ENCODE measurements around the gene ANKK1.

The ANKK1 gene

GRCh38 chr11:113409526-113409925 is 21.9 kb downstream of the ANKK1 start:
- no peak for DNase-seq
- H3K27ac ChIP-seq, result no peak overlapping the region
- no peaks in the 10 kb centered on the region for H3K4me1 ChIP-seq
- no peak for TF ChIP-seq CTCF (IDR thresholded peaks at IDR 0.05)
- no peak overlapping the region for H3K4me3 ChIP-seq
- no peaks in the 10 kb centered on the region for H3K36me3 ChIP-seq
- H3K27me3 ChIP-seq, result no peaks in the 10 kb centered on the region
- H3K9me3 ChIP-seq, result no peaks in the 10 kb centered on the region
- intact Hi-C loops (cut with DNase I; ENCODE audit: low total_unique reads), result no loop called here

DNA sequence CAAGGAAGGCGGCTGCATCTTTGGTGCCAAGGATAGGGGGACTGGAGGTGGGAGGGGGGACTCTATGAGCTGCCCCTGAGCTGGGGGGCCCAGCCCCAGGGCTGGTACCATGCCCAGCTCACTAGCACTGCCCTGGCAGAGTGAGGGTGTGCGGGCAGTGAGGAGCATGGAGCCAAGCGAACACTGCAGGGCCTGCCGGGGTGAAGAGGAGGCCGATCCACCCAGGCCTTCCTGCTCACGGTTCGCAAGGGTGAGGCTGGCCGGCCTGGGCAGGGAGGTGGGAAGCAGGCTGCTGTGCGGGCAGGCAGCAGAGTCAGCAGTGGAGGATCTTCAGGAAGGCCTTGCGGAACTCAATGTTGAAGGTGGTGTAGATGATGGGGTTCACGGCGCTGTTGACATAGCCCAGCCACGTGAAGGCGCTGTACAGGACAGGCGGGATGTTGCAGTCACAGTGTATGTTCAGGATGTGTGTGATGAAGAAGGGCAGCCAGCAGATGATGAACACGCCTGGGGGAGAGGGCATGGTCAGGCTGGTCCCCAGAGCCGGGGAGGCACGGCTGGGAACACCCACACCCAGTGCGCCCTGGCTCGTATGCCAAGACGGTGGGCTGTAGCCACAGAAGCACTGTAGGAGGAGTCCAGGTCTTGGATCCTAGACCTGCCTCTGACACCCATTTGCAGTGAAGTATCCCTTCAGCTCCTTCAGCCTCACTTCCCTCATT is 23.0 kb downstream of the ANKK1 start:
- no peak for TF ChIP-seq CTCF (IDR thresholded peaks at IDR 0.05)
- Histone ChIP-seq H3K27ac (no peak overlapping the region), H3K36me3 (no peaks in the 10 kb centered on the region), H3K27me3 (no peaks in the 10 kb centered on the region), H3K9me3 (no peaks in the 10 kb centered on the region), H3K4me3 (no peak overlapping the region), H3K4me1 (no peaks in the 10 kb centered on the region)
- DNase-seq, result no peak
- intact Hi-C loops (cut with DNase I; ENCODE audit: low total_unique reads), result no loop called here

- no peaks in the 10 kb centered on the region for H3K9me3 ChIP-seq
- TF ChIP-seq CTCF (IDR thresholded peaks at IDR 0.05), result no peak
- H3K4me1 ChIP-seq, result no peaks in the 10 kb centered on the region
- DNase-seq, result no peak
- H3K36me3 ChIP-seq, result no peaks in the 10 kb centered on the region
- intact Hi-C loops (cut with DNase I; ENCODE audit: low total_unique reads), result no loop called here
- no peak overlapping the region for H3K27ac ChIP-seq
- H3K4me3 ChIP-seq, result no peak overlapping the region
- H3K27me3 ChIP-seq, result no peaks in the 10 kb centered on the region
Measured at GRCh38 chr11:113411536-113411935, 24.0 kb downstream of the ANKK1 start.

- no peak overlapping the region for H3K27ac ChIP-seq
- DNase-seq, result no peak
Measured at GRCh38 chr11:113412675-113413074, 25.1 kb downstream of the ANKK1 start.

DNA sequence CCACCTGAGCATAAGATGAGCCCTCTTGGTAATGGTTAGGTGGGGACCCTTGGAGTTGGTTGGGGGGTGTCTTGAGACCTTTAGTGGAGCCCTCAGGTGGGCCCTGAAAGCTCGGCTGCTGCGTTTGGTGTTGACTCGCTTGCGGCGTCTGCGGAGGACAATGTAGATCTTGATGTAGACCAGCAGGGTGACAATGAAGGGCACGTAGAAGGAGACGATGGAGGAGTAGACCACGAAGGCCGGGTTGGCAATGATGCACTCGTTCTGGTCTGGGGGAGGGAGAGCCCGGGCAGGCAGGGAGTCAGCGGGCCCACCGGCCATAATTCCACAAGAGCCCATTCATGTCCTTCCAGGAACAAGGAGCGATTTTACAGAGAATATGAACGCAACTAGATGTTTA is 27.8 kb downstream of the ANKK1 start:
- H3K27me3 ChIP-seq, result no peaks in the 10 kb centered on the region
- intact Hi-C loops (cut with DNase I; ENCODE audit: low total_unique reads), result no loop called here
- no peak for DNase-seq
- no peak overlapping the region for H3K27ac ChIP-seq
- TF ChIP-seq CTCF (IDR thresholded peaks at IDR 0.05), result no peak
- H3K4me3 ChIP-seq, result no peak overlapping the region
- H3K36me3 ChIP-seq, result no peaks in the 10 kb centered on the region
- H3K9me3 ChIP-seq, result no peaks in the 10 kb centered on the region
- no peaks in the 10 kb centered on the region for H3K4me1 ChIP-seq

More at GRCh38 chr11:113412675-113413074, 25.1 kb downstream of the ANKK1 start:
- Histone ChIP-seq H3K9me3 (no peaks in the 10 kb centered on the region), H3K27me3 (no peaks in the 10 kb centered on the region), H3K4me3 (no peak overlapping the region), H3K36me3 (no peaks in the 10 kb centered on the region), H3K4me1 (no peaks in the 10 kb centered on the region)
- intact Hi-C loops (cut with DNase I; ENCODE audit: low total_unique reads), result no loop called here
- no peak for TF ChIP-seq CTCF (IDR thresholded peaks at IDR 0.05)

- intact Hi-C loops (cut with DNase I; ENCODE audit: low total_unique reads), result no loop called here
- TF ChIP-seq CTCF (IDR thresholded peaks at IDR 0.05), result no peak
- H3K9me3 ChIP-seq, result no peaks in the 10 kb centered on the region
Measured at GRCh38 chr11:113417428-113417827, 29.8 kb downstream of the ANKK1 start.

More at GRCh38 chr11:113417428-113417827, 29.8 kb downstream of the ANKK1 start:
- Histone ChIP-seq H3K4me3 (no peak overlapping the region), H3K27me3 (peaks cover 0 to 3% of the 10 kb centered on the region in 2 donors), H3K4me1 (no peaks in the 10 kb centered on the region), H3K27ac (no peak overlapping the region), H3K36me3 (no peaks in the 10 kb centered on the region)
- DNase-seq, result no peak
